ENCODE data around the gene DESI1.

- TF ChIP-seq EP300 (IDR thresholded peaks at IDR 0.05) (no peak), POLR2A (IDR thresholded peaks at IDR 0.05) (no peak)
- TF ChIP-seq, protein P1, sequence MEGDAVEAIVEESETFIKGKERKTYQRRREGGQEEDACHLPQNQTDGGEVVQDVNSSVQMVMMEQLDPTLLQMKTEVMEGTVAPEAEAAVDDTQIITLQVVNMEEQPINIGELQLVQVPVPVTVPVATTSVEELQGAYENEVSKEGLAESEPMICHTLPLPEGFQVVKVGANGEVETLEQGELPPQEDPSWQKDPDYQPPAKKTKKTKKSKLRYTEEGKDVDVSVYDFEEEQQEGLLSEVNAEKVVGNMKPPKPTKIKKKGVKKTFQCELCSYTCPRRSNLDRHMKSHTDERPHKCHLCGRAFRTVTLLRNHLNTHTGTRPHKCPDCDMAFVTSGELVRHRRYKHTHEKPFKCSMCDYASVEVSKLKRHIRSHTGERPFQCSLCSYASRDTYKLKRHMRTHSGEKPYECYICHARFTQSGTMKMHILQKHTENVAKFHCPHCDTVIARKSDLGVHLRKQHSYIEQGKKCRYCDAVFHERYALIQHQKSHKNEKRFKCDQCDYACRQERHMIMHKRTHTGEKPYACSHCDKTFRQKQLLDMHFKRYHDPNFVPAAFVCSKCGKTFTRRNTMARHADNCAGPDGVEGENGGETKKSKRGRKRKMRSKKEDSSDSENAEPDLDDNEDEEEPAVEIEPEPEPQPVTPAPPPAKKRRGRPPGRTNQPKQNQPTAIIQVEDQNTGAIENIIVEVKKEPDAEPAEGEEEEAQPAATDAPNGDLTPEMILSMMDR (IDR thresholded peaks at IDR 0.05) = peak in 3 of 4 experiments; percentile 58 to 75 (median 65)
These were observed 44.0 kb downstream of the DESI1 start for GRCh38 chr22:41576877-41577276.
